Heart right ventricle (tissue), 16 donors: ENCODE measurements around the gene POU2F3. TPM values are rescaled to one million over a fixed set of nuclear protein-coding genes. Genes with fewer than 3 reads are reported as not detected.

Experiments
- ATAC-seq, 8 donors: fragments of 200-7000 bp; cut with Tn5 transposase; one replicate each; pipeline ENCODE4 v1.9.1; 2020; ENCODE audit warnings: mild to moderate bottlenecking in 8 of 8, moderate library complexity in 8 of 8, moderate number of reproducible peaks in 1 of 8
- DNase-seq, 2 donors: peaks; one replicate each; pipeline ENCODE4 v3.0.0-alpha.2; 2020
- H3K27ac ChIP-seq, 10 donors: fragments of 200-600 bp; sonication (generic) in 2 of 10; one replicate each; pipeline versions ENCODE4 v1.5.0 to v1.8.0; 2020 to 2022; ENCODE audit warnings: mild to moderate bottlenecking in 3 of 10
- H3K27me3 ChIP-seq, 7 donors: fragments of 200-600 bp; one replicate each; pipeline ENCODE4 v1.8.0; 2021 to 2022; ENCODE audit warnings: mild to moderate bottlenecking in 2 of 7
- H3K36me3 ChIP-seq, 9 donors: fragments of 200-600 bp; sonication (generic) in 1 of 9; one replicate each; pipeline versions ENCODE4 v1.5.0 to v1.8.0; 2020 to 2022; ENCODE audit warnings: mild to moderate bottlenecking in 2 of 9
- H3K4me1 ChIP-seq, 9 donors: fragments of 200-600 bp; sonication (generic) in 1 of 9; one replicate each; pipeline versions ENCODE4 v1.5.0 to v1.8.0; 2020 to 2022; ENCODE audit warnings: mild to moderate bottlenecking in 4 of 9
- H3K4me3 ChIP-seq, 10 donors: fragments of 200-600 bp; sonication (generic) in 2 of 10; one replicate each; pipeline versions ENCODE4 v1.5.0 to v1.8.0; 2020 to 2022; ENCODE audit warnings: mild to moderate bottlenecking in 7 of 10, moderate library complexity in 2 of 10
- H3K9me3 ChIP-seq, 11 donors: fragments of 200-600 bp in 10 of 11; sonication (generic) in 2 of 11; one replicate each; pipeline versions ENCODE4 v1.5.0 to v1.8.0; 2013 to 2022; ENCODE audit warnings: mild to moderate bottlenecking in 2 of 11, control low read depth in 1 of 11, moderate library complexity in 1 of 11
- WGBS, 2 donors: extraction: QIAGEN DNeasy Blood & Tissue Kit; methylation state at CpG; one replicate each; pipeline ENCODE4 v1.1.7; 2013; ENCODE audit warnings: inconsistent platforms in 1 of 2; 5-methylcytosine and 5-hydroxymethylcytosine counted together
- intact Hi-C, 10 donors: fragments of 100-400 bp; cut with DNase I; formaldehyde crosslinking; loops; one replicate each; pipeline versions ENCODE4 v1.11.1 to v1.14.2; 2022
- polyA plus RNA-seq, 2 donors: library from polyadenylated mRNA; stranded (reverse); fragments of 200-250 nt; gene quantifications; one replicate each; pipeline ENCODE4 v1.2.3, GENCODE V29; 2013
- total RNA-seq, 10 donors: library from RNA; stranded (reverse); fragmentation: NEBNext Ultra II Directional in 3 of 10; extraction: Animal tissue kit (Norgen Biotek cat#: 25700) in 3 of 10; gene quantifications; one replicate each; pipeline versions ENCODE4 v1.2.1 to v1.2.4, GENCODE V29; 2021 to 2023
- TF ChIP-seq, protein P1 (sequence below), 9 donors: fragments of 200-600 bp; sonication (generic) in 2 of 9; IDR thresholded peaks; one replicate each; pipeline versions ENCODE4 v1.5.0 to v1.8.0; 2021 to 2022; ENCODE audit warnings: antibody characterized with exemption in 9 of 9, mild to moderate bottlenecking in 5 of 9, moderate library complexity in 1 of 9
- donor health status: Arrhythmogenic right ventricular cardiomyopathy.
- donor health status: ischemic (EF 13 %, LVEDD 7.1; RV severe dilation, severe dysfunction).
- donor health status: healthy with polysubstance abuse.
- donor health status: DM: no; HTN: yes; CAD: no.
- donor health status: DM: no; HTN: no; CAD: no.
- donor health status: ischemic (EF 25% LVEDD 6.9; RV normal size, moderate dysfunction).
- donor health status: ischemic (EF 25% LVEDD 5.7; RV mildly dilated, moderate dysfunction).
- donor health status: healthy.
- donor health status: DM: yes; HTN: yes; CAD: no.
- donor health status: Ischemic cardiomyopathy.
- donor health status: ischemic (EF 35%, LVEDD 5.7; RV mildly dilated, moderate dysfunction).
- donor health status: nonischemic (EF 11% LVEDD 7.7; RV severe dilation, severe dysfunction).
- donor health status: DM: yes; HTN: yes; CAD: no.
- donor health status: PGD.
- donor health status: ischemic (EF 29% LVEDD 5.4; RV normal size, mild dysfunction).
- donor health status: nonischemic (EF 23%, LVEDD 6.1; RV moderate dilation, normal function).

POU2F3 gene
- total and polyA plus RNA-seq, 12 donors: 0.03 to 0.15 TPM; not detected in 10

DNA sequence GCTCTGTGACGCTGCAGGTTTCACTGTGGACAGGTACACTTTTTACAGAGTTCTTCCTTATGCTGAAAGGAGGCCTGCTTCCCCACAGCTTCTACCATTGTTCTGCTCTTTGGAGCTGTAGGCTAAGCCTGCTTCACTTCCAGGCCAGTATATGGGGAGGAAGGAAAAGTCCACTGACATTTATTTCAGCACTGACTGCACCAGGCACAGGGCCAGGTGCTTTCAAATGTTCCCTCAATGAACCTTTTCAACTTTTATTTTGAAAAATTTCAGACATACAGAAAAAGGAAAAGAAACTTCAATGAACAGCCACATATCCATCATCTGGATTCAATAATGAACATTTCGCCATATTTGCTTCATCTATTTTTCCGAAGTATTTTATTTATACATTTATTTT, 22.0 kb downstream of the POU2F3 start:
- Histone ChIP-seq H3K4me3 (no peak overlapping the region), H3K27ac (no peak overlapping the region), H3K9me3 (no peaks in the 10 kb centered on the region), H3K27me3 (peaks cover 0 to 45% (median 22%) of the 10 kb centered on the region in 7 donors), H3K4me1 (no peaks in the 10 kb centered on the region), H3K36me3 (no peaks in the 10 kb centered on the region)
- ATAC-seq (no peak), DNase-seq (no peak)
- whole genome bisulfite sequencing, 2 donors: 78 to 79% methylated on average over 3 of the region's 3 CpGs
- intact Hi-C loops: no loop called here
- TF ChIP-seq, protein P1, sequence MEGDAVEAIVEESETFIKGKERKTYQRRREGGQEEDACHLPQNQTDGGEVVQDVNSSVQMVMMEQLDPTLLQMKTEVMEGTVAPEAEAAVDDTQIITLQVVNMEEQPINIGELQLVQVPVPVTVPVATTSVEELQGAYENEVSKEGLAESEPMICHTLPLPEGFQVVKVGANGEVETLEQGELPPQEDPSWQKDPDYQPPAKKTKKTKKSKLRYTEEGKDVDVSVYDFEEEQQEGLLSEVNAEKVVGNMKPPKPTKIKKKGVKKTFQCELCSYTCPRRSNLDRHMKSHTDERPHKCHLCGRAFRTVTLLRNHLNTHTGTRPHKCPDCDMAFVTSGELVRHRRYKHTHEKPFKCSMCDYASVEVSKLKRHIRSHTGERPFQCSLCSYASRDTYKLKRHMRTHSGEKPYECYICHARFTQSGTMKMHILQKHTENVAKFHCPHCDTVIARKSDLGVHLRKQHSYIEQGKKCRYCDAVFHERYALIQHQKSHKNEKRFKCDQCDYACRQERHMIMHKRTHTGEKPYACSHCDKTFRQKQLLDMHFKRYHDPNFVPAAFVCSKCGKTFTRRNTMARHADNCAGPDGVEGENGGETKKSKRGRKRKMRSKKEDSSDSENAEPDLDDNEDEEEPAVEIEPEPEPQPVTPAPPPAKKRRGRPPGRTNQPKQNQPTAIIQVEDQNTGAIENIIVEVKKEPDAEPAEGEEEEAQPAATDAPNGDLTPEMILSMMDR (IDR thresholded peaks at IDR 0.05): no peak

DNA sequence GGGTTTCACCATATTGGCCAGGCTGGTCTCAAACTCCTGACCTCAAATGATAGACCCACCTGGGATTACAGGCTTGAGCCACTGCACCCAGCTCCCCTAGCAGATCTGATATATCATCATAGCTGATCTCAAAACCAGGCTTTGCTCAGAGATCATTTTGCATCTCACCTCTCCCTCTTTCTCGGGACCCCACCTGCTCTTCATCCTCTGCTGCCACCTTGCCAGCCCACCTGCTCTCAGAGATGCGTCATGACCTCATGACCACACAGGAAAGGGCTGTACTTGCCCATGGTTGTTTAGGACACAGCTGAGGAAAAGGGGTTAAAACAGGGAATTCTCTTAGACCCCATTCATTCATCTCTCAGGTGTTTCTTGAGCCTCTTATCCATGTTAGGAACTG, 27.4 kb downstream of the POU2F3 start:
- H3K27ac ChIP-seq: no peak overlapping the region
- peaks cover 0 to 49% (median 35%) of the 10 kb centered on the region in 7 donors for H3K27me3 ChIP-seq
- no peaks in the 10 kb centered on the region for H3K4me1 ChIP-seq
- TF ChIP-seq, protein P1 (IDR thresholded peaks at IDR 0.05): no peak
- intact Hi-C loops: no loop called here
- no peak overlapping the region for H3K4me3 ChIP-seq
- ATAC-seq (no peak), DNase-seq (no peak)
- WGBS, 2 donors: 72 to 89% methylated on average over 2 of the region's 2 CpGs
- no peaks in the 10 kb centered on the region for H3K9me3 ChIP-seq
- no peaks in the 10 kb centered on the region for H3K36me3 ChIP-seq

DNA sequence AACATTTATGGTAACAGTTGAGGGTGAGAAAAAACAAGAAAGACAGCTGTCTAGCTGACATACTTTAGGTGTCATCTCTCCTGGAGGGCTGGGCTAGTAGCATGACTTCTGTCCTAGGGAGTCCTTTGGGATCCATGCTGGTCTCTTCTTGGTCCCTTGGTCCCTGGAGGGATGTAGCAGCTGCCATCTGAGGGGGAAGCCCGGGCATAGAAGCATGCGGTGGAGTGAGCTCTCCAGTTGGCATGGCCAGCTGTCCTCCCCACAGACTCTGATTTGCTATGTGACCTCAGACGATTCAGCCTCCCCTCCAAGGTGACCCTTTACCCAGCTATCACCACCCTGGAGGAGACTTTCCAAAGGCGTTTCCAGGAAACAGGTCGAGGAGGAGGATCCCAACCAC, 28.7 kb downstream of the POU2F3 start:
- DNase-seq (no peak), ATAC-seq (no peak)
- H3K4me1 ChIP-seq: no peaks in the 10 kb centered on the region
- H3K27me3 ChIP-seq: peaks cover 0 to 52% (median 35%) of the 10 kb centered on the region in 7 donors
- TF ChIP-seq, protein P1 (IDR thresholded peaks at IDR 0.05): no peak
- H3K36me3 ChIP-seq: no peaks in the 10 kb centered on the region
- H3K4me3 ChIP-seq: no peak overlapping the region
- WGBS, 2 donors: 69 to 73% methylated on average over 5 of the region's 5 CpGs
- no peaks in the 10 kb centered on the region for H3K9me3 ChIP-seq
- H3K27ac ChIP-seq: no peak overlapping the region
- intact Hi-C loops: no loop called here

DNA sequence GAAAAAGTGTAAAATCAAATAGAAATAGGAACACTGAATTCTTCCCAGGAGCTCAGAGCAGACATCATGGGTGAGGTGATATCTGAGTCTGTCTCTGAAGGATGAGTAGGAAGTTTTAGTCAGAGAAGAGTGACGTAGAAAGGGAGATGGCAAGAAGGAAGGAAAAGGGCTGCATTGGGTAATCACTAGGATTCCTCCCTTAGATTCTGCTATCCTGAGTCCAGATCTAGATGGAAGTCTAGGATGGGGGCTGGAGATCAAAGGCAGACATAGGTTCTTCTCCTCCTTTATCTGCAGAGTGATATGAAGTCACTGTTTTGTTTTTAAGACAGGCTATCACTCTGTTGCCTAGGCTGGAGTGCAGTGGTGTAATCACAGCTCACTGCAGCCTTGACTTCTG, 30.4 kb downstream of the POU2F3 start:
- Histone ChIP-seq H3K4me1 (no peaks in the 10 kb centered on the region), H3K27me3 (peaks cover 0 to 58% (median 33%) of the 10 kb centered on the region in 7 donors), H3K4me3 (no peak overlapping the region), H3K36me3 (no peaks in the 10 kb centered on the region), H3K9me3 (no peaks in the 10 kb centered on the region), H3K27ac (no peak overlapping the region)
- TF ChIP-seq, protein P1 (IDR thresholded peaks at IDR 0.05): no peak
- DNase-seq (no peak), ATAC-seq (no peak)
- WGBS, 2 donors: 56 to 73% methylated on average over 1 of the region's 1 CpG
- intact Hi-C loops: no loop called here
